ENCODE results near the gene VWA3A.
A peak's percentile ranks its signal among the peaks of the same experiment; 100 is the strongest.

- TF ChIP-seq EZH2 (IDR thresholded peaks at IDR 0.05; ENCODE audit: insufficient read depth, low read length) (peak; percentile 47), CTCF (IDR thresholded peaks at IDR 0.05; ENCODE audit: insufficient read depth, low read depth, low read length) (no peak)
Observed at GRCh38 chr16:22161999-22162655, 69.8 kb downstream of the VWA3A start, which contains the start of gene SDR42E2.
